Lower lobe of right lung (tissue), 2 donors: ENCODE results near the gene APLP2. TPM values are rescaled to one million over a fixed set of nuclear protein-coding genes. Genes with fewer than 3 reads are reported as not detected.

Source experiments
- ATAC-seq, 2 donors: fragments of 200-7000 bp; cut with Tn5 transposase; one replicate each; pipeline ENCODE4 v1.9.1; 2020 to 2022; ENCODE audit warnings: mild to moderate bottlenecking in 2 of 2, moderate library complexity in 2 of 2
- DNase-seq: peaks from one replicate; pipeline ENCODE4 v3.0.0-alpha.2; 2020
- H3K27ac ChIP-seq: fragments of 200-600 bp; one replicate; pipeline ENCODE4 v1.8.0; 2022
- H3K27me3 ChIP-seq: fragments of 200-600 bp; one replicate; pipeline ENCODE4 v1.8.0; 2022; ENCODE audit warnings: low read depth
- H3K36me3 ChIP-seq: fragments of 200-600 bp; one replicate; pipeline ENCODE4 v1.8.0; 2022; ENCODE audit warnings: mild to moderate bottlenecking
- H3K4me1 ChIP-seq: fragments of 200-600 bp; one replicate; pipeline ENCODE4 v1.8.0; 2022
- H3K4me3 ChIP-seq: fragments of 200-600 bp; one replicate; pipeline ENCODE4 v1.8.0; 2022; ENCODE audit warnings: mild to moderate bottlenecking
- H3K9me3 ChIP-seq: fragments of 200-600 bp; one replicate; pipeline ENCODE4 v1.8.0; 2022
- CTCF ChIP-seq: fragments of 200-600 bp; IDR thresholded peaks from one replicate; pipeline ENCODE4 v1.8.0; 2022; ENCODE audit warnings: antibody characterized with exemption, mild to moderate bottlenecking
- intact Hi-C: fragments of 100-400 bp; cut with DNase I; formaldehyde crosslinking; loops from one replicate; pipeline ENCODE4 v1.11.0; 2022
- total RNA-seq: library from RNA; stranded (reverse); fragmentation: NEBNext Ultra II Directional; extraction: Animal tissue kit (Norgen Biotek cat#: 25700); gene quantifications from one replicate; pipeline ENCODE4 v1.2.1, GENCODE V29; 2021
- donor health status: DM: no; HTN: yes; CAD: no; lungs with severe emphysema.

Gene APLP2
- total RNA-seq, 1 donor from 2014 or later = 582 TPM

DNA sequence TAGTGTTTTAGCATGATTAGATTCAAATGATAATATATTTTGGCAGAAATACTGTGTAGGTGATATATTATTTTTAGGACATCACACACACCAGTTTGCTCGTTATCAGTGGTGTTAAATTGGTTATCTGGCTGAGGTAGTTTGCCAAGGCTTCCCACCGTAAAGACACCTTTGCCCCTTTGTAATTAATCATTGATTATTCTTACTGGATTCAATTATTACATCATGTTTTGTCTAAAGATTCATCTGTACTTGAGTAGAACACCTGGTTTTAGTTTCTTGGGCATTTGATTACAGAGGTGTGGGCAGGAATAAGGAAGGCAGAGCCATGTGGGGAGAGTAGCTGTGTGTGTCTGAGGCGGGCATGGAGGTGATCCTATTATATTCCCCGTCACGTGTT, 50.4 kb downstream of the APLP2 start:
- H3K4me1 ChIP-seq = peaks cover 58% of the 10 kb centered on the region
- H3K9me3 ChIP-seq = no peaks in the 10 kb centered on the region
- peaks cover 37% of the 10 kb centered on the region for H3K36me3 ChIP-seq
- no peak for DNase-seq
- intact Hi-C loops = loop anchor here (10.0 kb wide), 1 partner anchor 45 kb away; no protein-coding TSS in a partner anchor
- H3K27ac ChIP-seq = no peak overlapping the region
- ATAC-seq = no peak
- no peak for TF ChIP-seq CTCF
- no peak overlapping the region for H3K4me3 ChIP-seq
- H3K27me3 ChIP-seq = no peaks in the 10 kb centered on the region

- Histone ChIP-seq H3K4me1 (peaks cover 66% of the 10 kb centered on the region), H3K4me3 (no peak overlapping the region), H3K9me3 (no peaks in the 10 kb centered on the region), H3K27ac (peak overlapping the region; percentile 6), H3K27me3 (no peaks in the 10 kb centered on the region), H3K36me3 (peaks cover 52% of the 10 kb centered on the region)
- intact Hi-C loops = loop anchor here (10.0 kb wide), 1 partner anchor 47 kb away; no protein-coding TSS in a partner anchor
- ATAC-seq (no peak), DNase-seq (no peak)
- TF ChIP-seq CTCF = no peak
Measured at GRCh38 chr11:130121445-130121978, 51.8 kb downstream of the APLP2 start.

DNA sequence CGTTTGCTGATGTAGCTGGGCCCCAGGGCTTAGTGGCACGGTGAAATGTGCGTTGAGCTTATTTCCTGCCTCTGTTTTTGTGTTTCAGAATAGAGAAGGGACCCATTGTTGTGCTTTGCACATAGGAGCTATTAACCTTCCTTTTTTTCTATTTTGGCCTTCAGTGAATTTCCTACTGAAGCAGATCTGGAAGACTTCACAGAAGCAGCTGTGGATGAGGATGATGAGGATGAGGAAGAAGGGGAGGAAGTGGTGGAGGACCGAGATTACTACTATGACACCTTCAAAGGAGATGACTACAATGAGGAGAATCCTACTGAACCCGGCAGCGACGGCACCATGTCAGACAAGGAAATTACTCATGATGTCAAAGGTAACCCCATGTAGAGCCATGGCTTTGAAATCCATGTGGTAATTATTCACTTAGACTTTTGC, 52.5 kb downstream of the APLP2 start:
- intact Hi-C loops = loop anchor here (10.0 kb wide), 1 partner anchor 47 kb away; no protein-coding TSS in a partner anchor
- TF ChIP-seq CTCF = no peak
- no peaks in the 10 kb centered on the region for H3K9me3 ChIP-seq
- H3K27ac ChIP-seq = peak overlapping the region; percentile 28
- no peak overlapping the region for H3K4me3 ChIP-seq
- ATAC-seq (no peak), DNase-seq (no peak)
- H3K27me3 ChIP-seq = no peaks in the 10 kb centered on the region
- H3K4me1 ChIP-seq = peaks cover 72% of the 10 kb centered on the region
- H3K36me3 ChIP-seq = peaks cover 53% of the 10 kb centered on the region

GRCh38 chr11:130123414-130124040, 53.8 kb downstream of the APLP2 start:
- Histone ChIP-seq H3K27ac (peak overlapping the region; percentile 78), H3K27me3 (no peaks in the 10 kb centered on the region), H3K4me3 (no peak overlapping the region), H3K4me1 (peaks cover 71% of the 10 kb centered on the region), H3K36me3 (peaks cover 63% of the 10 kb centered on the region), H3K9me3 (no peaks in the 10 kb centered on the region)
- intact Hi-C loops = loop anchor here (10.0 kb wide), 1 partner anchor 49 kb away; no protein-coding TSS in a partner anchor
- DNase-seq = no peak
- TF ChIP-seq CTCF = no peak
- ATAC-seq = no peak

DNA sequence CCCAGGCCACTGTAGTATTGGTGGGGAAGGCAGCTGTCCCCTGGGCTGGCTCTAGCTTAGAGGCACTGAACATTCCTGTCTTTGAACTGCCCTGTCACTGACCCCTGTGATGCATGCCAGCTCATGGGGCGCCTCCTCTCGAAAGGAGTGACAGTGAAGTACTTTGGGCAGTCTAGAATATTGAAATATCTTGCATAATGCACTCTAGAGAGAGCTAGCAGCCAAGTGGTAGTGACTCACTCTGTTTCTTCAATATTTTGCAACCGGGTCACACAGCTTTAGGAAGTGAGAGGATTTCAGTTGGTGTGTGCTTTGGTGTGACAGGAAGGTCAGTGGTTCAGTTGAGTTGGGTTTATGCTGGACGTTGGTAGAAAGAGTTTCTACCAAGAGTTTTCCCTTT, 54.4 kb downstream of the APLP2 start:
- no peak for TF ChIP-seq CTCF
- Histone ChIP-seq H3K27ac (peak overlapping the region; percentile 78), H3K27me3 (no peaks in the 10 kb centered on the region), H3K4me1 (peaks cover 65% of the 10 kb centered on the region), H3K9me3 (no peaks in the 10 kb centered on the region), H3K4me3 (no peak overlapping the region), H3K36me3 (peaks cover 69% of the 10 kb centered on the region)
- peak; percentile 97 for ATAC-seq
- peak; percentile 91 for DNase-seq
- intact Hi-C loops = loop anchor here (10.0 kb wide), 1 partner anchor 49 kb away; no protein-coding TSS in a partner anchor
